Cerebellar nuclear complex (tissue), 1 donor: ENCODE data around the gene EMX1.

Source experiments
- DNase-seq, 2 experiments: peaks; one replicate each; lab custom pipeline; 2025; lab: John Stamatoyannopoulos, UW

EMX1 gene

GRCh38 chr2:72917138-72917876 lies at the start of gene EMX1:
EMX1 (plus strand) TSS chr2:72917519; CDS start chr2:72917853, 334 bp downstream.
- no peak for DNase-seq

- DNase-seq: no peak
Measured at GRCh38 chr2:72871060-72871459, 46.3 kb upstream of the EMX1 start.

- no peak for DNase-seq
Measured at GRCh38 chr2:72871880-72872279, 45.4 kb upstream of the EMX1 start.

- DNase-seq: no peak
Measured at GRCh38 chr2:72883356-72883962, 33.9 kb upstream of the EMX1 start.

GRCh38 chr2:72886505-72887031 lies 30.8 kb upstream of the EMX1 start:
- DNase-seq: no peak

- DNase-seq: no peak
Measured at GRCh38 chr2:72887032-72887739, 30.1 kb upstream of the EMX1 start, which contains the start of gene SPR. SPR (plus strand) TSS chr2:72887408; CDS start chr2:72887433, 25 bp downstream.

- peak in 1 of 2 experiments; percentile 41 for DNase-seq
Measured at GRCh38 chr2:72887740-72888437, 29.4 kb upstream of the EMX1 start.

- DNase-seq: no peak
Measured at GRCh38 chr2:72888438-72889202, 28.7 kb upstream of the EMX1 start.

- DNase-seq: no peak
Measured at GRCh38 chr2:72889991-72890390, 27.3 kb upstream of the EMX1 start.

- no peak for DNase-seq
Measured at GRCh38 chr2:72891091-72891818, 26.1 kb upstream of the EMX1 start.

- DNase-seq: peak in 1 of 2 experiments; percentile 5
Measured at GRCh38 chr2:72892506-72893173, 24.7 kb upstream of the EMX1 start.

GRCh38 chr2:72893594-72894319 lies 23.6 kb upstream of the EMX1 start:
- no peak for DNase-seq

- no peak for DNase-seq
Measured at GRCh38 chr2:72894514-72894913, 22.8 kb upstream of the EMX1 start.

GRCh38 chr2:72895154-72895553 lies 22.2 kb upstream of the EMX1 start:
- no peak for DNase-seq

- no peak for DNase-seq
Measured at GRCh38 chr2:72895759-72896281, 21.5 kb upstream of the EMX1 start.

- DNase-seq: no peak
Measured at GRCh38 chr2:72896446-72896845, 20.9 kb upstream of the EMX1 start.

- DNase-seq: no peak
Measured at GRCh38 chr2:72897785-72898584, 19.3 kb upstream of the EMX1 start.

GRCh38 chr2:72898585-72898906 lies 18.8 kb upstream of the EMX1 start:
- no peak for DNase-seq
